ENCODE results near the gene CCT3.

DNA sequence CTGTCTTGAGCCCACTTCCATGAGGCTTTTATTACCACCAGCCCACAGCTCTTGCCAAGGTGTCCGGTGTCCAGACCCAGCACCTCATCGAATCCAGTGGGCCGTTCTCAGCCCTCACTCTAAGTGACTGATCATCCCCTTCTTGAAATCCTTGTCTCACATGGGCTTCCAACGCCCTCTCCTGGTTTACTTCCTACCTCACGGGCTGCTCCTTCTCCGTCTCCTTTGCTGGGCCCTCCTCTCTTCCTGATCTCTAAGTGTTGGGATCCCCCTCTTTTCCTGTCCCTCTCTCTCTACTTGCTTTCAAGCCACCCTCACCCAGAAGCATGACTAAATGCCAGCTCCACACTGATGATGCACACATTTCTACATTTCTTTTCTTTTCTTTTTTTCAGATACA is 21.9 kb upstream of the CCT3 start:
- TF ChIP-seq, protein P1, sequence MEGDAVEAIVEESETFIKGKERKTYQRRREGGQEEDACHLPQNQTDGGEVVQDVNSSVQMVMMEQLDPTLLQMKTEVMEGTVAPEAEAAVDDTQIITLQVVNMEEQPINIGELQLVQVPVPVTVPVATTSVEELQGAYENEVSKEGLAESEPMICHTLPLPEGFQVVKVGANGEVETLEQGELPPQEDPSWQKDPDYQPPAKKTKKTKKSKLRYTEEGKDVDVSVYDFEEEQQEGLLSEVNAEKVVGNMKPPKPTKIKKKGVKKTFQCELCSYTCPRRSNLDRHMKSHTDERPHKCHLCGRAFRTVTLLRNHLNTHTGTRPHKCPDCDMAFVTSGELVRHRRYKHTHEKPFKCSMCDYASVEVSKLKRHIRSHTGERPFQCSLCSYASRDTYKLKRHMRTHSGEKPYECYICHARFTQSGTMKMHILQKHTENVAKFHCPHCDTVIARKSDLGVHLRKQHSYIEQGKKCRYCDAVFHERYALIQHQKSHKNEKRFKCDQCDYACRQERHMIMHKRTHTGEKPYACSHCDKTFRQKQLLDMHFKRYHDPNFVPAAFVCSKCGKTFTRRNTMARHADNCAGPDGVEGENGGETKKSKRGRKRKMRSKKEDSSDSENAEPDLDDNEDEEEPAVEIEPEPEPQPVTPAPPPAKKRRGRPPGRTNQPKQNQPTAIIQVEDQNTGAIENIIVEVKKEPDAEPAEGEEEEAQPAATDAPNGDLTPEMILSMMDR (IDR thresholded peaks at IDR 0.05): no peak
- TF ChIP-seq POLR2A (IDR thresholded peaks at IDR 0.05) (no peak), EP300 (IDR thresholded peaks at IDR 0.05) (no peak), POLR2AphosphoS5 (IDR thresholded peaks at IDR 0.05) (no peak)

All from upper lobe of left lung (tissue), 4 donors.